Activated T-cell treated with anti-CD3 and anti-CD28 coated beads, Interleukin-2, amount 50 U/mL, for 4 hours (primary cell): ENCODE measurements around the gene PUM2. TPM values are rescaled to one million over a fixed set of nuclear protein-coding genes. Genes with fewer than 3 reads are reported as not detected.
A peak's percentile ranks its signal among the peaks of the same experiment; 100 is the strongest.
"Not testable (repeated sequence)": the region's sequence is repeated elsewhere in the genome, so short reads cannot be mapped to it uniquely, and the experiment has no call there.

Source experiments
- ATAC-seq, 2 donors: fragments of 200-7000 bp; cut with Tn5 transposase; one replicate each; pipeline ENCODE4 v1.10.0; 2021
- DNase-seq: peaks from one replicate; pipeline ENCODE4 v3.0.0-alpha.2; 2020
- H3K27me3 Mint-ChIP-seq: one replicate; pipeline ENCODE4 v1.8.0; 2021; ENCODE audit warnings: low read depth, mixed read lengths
- H3K36me3 Mint-ChIP-seq: one replicate; pipeline ENCODE4 v1.8.0; 2022; ENCODE audit warnings: mixed read lengths; ENCODE audit not compliant: insufficient read depth
- H3K4me1 Mint-ChIP-seq: one replicate; pipeline ENCODE4 v1.8.0; 2021; ENCODE audit warnings: low read depth, mixed read lengths
- H3K4me3 Mint-ChIP-seq: one replicate; pipeline ENCODE4 v1.8.0; 2021; ENCODE audit warnings: mild to moderate bottlenecking, moderate library complexity, mixed read lengths
- H3K9me3 Mint-ChIP-seq: one replicate; pipeline ENCODE4 v1.8.0; 2021; ENCODE audit warnings: mixed read lengths
- total RNA-seq, 3 donors: library from RNA; stranded (reverse); gene quantifications; one replicate each; pipeline ENCODE4 v1.2.1, GENCODE V29; 2021

PUM2 gene
- total RNA-seq, 3 donors from 2014 or later: 88.1 to 92.6 (median 91.3) TPM

DNA sequence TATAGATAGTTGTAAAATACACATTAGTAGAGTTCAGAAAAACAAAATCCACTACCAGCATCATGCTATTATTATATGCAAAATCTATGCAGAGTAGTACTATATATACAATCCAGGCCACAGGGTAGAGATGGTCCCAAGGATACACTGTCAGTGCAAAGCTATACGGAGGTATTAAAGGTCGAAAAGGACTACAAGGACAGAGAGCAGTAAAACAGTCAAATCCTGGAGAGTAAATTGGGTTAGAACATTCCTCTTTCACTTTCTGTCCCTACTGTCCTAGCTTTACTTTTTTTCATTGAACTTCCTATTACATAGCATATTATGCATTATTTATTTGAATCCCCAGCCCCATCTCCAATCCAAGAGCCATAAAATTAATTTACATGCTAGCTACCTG lies 86.0 kb downstream of the PUM2 start:
- Mint-ChIP-seq H3K4me1 (peaks cover 5% of the 10 kb centered on the region), H3K27me3 (no peaks in the 10 kb centered on the region), H3K9me3 (no peaks in the 10 kb centered on the region), H3K4me3 (no peak overlapping the region), H3K36me3 (peaks cover 16% of the 10 kb centered on the region)
- DNase-seq (no peak), ATAC-seq (no peak)

DNA sequence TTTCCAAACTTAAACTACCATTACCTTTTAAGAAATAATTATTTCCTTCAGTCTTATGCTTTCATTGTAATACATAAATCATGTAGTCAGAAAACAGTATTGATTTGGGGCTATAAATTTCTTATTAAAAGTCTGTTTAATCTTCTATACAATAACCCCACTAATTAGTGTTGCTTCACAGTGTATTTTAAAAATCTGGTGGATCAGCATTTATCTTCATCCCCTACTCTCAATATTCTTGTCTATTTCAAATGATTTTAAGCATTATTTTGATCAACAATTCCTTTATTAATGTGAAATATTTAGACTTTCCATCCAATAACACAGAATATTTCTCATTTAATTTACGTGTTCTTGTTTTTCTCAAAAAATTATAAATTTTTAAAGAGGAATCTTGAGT lies 93.2 kb downstream of the PUM2 start:
- DNase-seq (no peak), ATAC-seq (no peak)
- Mint-ChIP-seq H3K9me3 (no peaks in the 10 kb centered on the region), H3K4me3 (no peak overlapping the region), H3K4me1 (no peaks in the 10 kb centered on the region), H3K27me3 (no peaks in the 10 kb centered on the region), H3K36me3 (peaks cover 33% of the 10 kb centered on the region)

DNA sequence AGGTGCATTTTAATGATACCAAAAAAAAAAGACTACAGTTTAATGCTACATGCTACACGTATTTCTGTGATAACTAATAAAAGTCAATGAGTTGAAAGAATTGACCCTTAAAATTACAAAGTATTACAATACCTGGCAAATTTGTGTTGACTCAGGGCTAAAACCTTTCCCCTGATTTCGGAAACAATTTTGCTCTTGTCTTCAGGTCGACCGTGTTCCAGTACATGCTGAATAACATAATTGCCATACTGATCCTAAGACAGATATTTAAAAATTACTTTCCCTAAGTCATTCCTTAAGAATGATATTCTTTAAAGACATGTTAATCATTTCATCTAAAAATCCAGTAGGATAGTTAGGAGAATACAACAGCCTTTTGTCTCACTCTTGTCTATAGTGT lies 95.9 kb downstream of the PUM2 start:
- Mint-ChIP-seq H3K27me3 (no peaks in the 10 kb centered on the region), H3K9me3 (no peaks in the 10 kb centered on the region), H3K4me3 (no peak overlapping the region), H3K4me1 (no peaks in the 10 kb centered on the region), H3K36me3 (peaks cover 45% of the 10 kb centered on the region)
- DNase-seq: no peak
- ATAC-seq: no peak

DNA sequence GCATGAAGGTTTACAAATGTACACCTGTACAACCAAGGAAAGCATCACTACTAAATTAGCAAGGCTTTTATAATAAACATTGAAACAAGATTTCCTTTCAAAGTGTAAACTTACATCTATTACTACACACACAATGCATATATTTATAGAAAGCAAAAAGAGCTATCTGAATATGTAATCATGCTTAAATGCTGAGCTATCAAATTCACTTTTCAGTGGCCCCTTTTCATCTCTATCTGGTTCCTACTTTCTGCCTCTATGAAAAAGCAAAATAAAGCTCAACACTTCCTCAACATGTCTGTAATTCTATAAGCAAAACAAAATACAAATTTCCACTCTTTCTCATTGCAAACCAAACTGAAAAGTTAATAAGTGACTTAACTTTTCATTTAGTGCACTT lies 100.2 kb downstream of the PUM2 start:
- ATAC-seq: no peak
- H3K4me3 Mint-ChIP-seq: no peak overlapping the region
- H3K9me3 Mint-ChIP-seq: no peaks in the 10 kb centered on the region
- no peaks in the 10 kb centered on the region for H3K4me1 Mint-ChIP-seq
- H3K36me3 Mint-ChIP-seq: peaks cover 52% of the 10 kb centered on the region
- H3K27me3 Mint-ChIP-seq: no peaks in the 10 kb centered on the region
- DNase-seq: no peak

DNA sequence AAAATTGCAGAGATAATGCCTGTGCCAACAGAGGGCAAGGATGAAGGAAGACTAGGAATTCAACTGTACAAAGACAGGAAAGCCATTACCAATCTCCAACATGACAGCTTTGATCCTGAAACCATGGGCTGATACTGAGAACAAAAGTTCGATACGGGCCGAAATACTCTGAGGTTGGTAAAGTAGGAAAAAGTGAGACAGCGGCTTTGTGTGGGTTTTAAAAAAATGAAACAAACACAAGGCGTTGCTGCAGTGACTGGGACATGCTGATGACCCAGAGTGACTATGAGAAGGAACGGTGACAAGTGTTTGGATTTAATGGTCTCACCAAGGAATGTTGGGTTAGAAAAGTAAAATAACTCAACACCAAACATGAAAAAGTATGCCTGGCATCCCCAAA lies 101.5 kb downstream of the PUM2 start:
- H3K9me3 Mint-ChIP-seq: no peaks in the 10 kb centered on the region
- no peaks in the 10 kb centered on the region for H3K4me1 Mint-ChIP-seq
- ATAC-seq (no peak), DNase-seq (no peak)
- H3K36me3 Mint-ChIP-seq: peaks cover 47% of the 10 kb centered on the region
- no peak overlapping the region for H3K4me3 Mint-ChIP-seq
- H3K27me3 Mint-ChIP-seq: no peaks in the 10 kb centered on the region

DNA sequence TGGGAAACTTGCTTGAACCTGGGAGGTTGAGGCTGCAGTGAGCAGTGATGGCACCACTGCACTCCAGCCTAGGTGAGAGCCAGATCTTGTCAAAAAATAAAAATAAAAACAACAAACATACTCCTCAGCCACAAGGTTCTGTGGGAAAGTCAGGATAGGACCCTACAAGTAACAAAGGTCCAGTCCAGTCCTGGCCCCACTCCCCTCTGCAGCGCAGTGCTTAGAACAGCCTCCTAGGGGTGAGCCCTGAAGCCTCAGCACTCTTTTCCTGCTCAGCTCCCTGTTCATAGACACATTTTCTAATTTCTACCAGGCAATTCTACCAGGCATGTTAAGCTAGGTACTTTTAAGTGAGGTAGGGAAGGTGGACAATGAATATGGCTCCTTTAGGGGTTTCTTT lies 103.6 kb downstream of the PUM2 start:
- peaks cover 37% of the 10 kb centered on the region for H3K36me3 Mint-ChIP-seq
- peaks cover under 1% of the 10 kb centered on the region for H3K4me1 Mint-ChIP-seq
- H3K9me3 Mint-ChIP-seq: no peaks in the 10 kb centered on the region
- H3K27me3 Mint-ChIP-seq: no peaks in the 10 kb centered on the region
- DNase-seq (no peak), ATAC-seq (no peak)
- H3K4me3 Mint-ChIP-seq: no peak overlapping the region

DNA sequence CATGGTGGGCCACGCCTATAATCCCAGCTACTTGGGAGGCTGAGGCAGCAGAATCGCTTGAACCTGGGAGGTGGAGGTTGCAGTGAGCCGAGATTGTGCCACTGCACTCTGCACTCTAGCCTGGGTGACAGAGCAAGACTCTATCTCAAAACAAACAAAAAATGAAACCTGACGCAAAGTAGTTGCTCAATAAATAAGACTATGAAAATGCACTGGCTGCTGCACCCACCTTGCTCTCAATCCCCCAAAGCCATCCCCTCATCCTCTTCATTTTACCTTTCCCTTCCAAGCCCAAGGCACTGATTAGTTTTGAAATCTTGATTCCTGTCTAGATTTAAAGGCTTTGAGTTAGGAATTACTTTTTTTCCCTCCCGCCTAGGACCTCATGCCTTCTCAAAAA lies 107.0 kb downstream of the PUM2 start:
- H3K27me3 Mint-ChIP-seq, H3K9me3 Mint-ChIP-seq, H3K4me1 Mint-ChIP-seq, ATAC-seq, DNase-seq, H3K4me3 Mint-ChIP-seq: not testable (repeated sequence)
- peaks cover 12% of the 10 kb centered on the region for H3K36me3 Mint-ChIP-seq

DNA sequence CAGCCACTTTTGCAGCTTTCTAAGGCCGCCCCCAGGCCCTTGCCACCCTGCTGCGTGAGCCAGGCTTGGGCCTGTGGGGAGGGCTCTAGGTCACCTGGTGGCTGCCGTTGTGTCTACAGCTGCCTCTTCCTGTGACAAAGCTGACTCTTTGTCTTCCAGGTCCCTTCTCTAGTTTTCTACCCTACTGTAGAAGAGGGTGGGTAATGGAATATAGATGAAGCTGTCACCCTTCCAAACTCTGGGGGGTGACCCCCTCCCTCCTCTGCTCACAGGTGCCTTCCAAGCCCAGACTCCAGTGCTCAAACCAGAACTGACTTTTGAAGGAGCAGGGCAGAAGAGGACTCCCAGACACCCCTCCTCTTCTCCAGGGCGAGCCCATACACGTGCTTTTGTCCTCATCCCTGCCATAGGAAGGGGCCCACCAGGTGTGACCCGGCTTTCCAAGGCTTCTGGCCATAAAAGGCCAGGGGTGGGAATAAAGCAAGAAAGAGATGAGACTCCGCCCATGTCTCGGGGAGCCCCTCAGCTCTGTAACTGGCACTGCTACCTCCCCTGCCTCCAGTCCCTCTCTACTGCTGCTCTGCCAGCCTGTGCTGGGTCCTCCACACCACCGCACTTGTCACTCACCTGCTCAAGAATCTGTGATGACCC lies 107.8 kb downstream of the PUM2 start:
- no peak for DNase-seq

DNA sequence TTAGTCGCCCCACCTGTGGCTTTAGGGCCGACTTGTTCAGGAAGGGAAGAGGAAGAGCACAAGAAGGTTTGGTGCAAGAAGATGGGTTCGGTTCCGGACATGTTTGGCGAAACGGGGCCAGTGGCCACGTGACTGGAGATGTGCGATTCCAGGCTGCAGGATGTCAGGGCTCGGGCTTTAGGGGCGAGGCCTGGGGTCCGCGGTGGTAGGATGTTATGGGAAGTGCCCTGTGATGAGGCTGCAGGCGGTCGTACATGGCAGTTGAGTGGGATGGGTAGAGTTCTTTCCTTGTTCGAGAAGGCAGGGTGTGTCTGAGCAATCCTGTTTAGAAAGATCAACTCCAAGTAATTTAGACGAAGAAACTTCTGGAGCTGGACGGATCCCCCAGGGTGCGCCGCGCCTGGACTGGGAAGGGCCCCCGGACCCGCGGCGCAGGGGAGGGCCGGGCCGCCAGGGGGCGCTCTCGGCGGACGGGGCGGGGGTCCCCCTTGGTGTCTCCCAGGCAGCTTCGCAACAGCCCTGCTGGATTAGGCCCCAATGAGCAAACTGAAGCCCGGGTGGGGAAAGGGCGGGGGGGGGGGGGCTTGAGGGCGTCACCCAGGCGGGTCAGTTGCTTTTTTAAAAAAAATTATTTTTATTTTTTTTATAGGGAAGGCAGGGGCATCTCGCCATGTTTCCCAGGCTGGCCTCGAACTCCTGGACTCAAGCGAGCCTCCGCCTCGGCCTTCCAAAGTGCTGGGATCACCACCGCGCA lies 108.5 kb downstream of the PUM2 start:
- Mint-ChIP-seq H3K36me3 (peaks cover 2% of the 10 kb centered on the region), H3K9me3 (no peaks in the 10 kb centered on the region), H3K4me3 (no peak overlapping the region), H3K27me3 (peaks cover 20% of the 10 kb centered on the region), H3K4me1 (peaks cover 5% of the 10 kb centered on the region)
- no peak for DNase-seq
- ATAC-seq: peak; percentile 37 to 61

More for the DNA sequence above, 107.8 kb downstream of the PUM2 start:
- peaks cover 5% of the 10 kb centered on the region for H3K4me1 Mint-ChIP-seq
- H3K36me3 Mint-ChIP-seq: peaks cover 8% of the 10 kb centered on the region
- no peaks in the 10 kb centered on the region for H3K9me3 Mint-ChIP-seq
- H3K27me3 Mint-ChIP-seq: peaks cover 15% of the 10 kb centered on the region
- no peak overlapping the region for H3K4me3 Mint-ChIP-seq
- ATAC-seq: peak; percentile 35 to 37

DNA sequence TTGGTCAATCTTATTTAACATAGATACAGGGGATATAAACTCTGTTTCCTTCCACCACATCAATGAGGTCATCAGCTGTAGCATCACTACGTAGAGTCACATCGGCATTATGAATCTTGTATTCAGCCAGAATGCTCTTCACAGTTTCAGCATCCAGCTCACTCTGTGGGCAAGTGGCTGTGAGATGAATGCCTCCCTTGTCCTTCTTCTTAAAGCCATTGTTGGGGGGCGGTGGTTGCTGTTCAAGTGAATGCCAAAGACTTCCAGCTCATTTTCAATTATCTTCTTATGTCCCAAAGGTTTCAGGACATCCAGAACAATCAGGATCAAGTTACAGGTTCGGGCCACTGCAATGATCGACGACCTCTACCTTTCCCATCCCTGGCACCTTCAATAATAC lies 110.4 kb downstream of the PUM2 start:
- ATAC-seq, H3K4me3 Mint-ChIP-seq, H3K4me1 Mint-ChIP-seq, DNase-seq, H3K9me3 Mint-ChIP-seq, H3K36me3 Mint-ChIP-seq: not testable (repeated sequence)
- peaks cover 31% of the 10 kb centered on the region for H3K27me3 Mint-ChIP-seq

DNA sequence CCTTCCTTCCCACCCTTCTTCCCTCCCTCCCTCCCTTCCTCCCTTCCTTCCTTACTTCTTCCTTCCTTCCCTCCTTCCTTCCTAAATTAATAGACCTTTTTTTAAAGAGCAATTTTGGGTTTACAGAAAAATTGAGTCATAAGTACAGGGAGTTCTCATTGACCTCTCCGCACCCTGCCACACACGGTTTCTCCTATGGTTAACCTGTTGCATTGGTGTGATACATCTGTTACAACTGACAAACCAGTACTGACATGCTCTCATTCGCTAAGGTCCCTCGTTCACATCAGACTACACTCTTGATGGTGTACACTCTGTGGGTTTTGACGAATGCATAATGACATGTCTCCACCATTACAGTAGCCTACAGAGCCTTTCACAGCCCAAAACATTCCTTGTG lies 114.1 kb downstream of the PUM2 start:
- peaks cover 1% of the 10 kb centered on the region for H3K4me1 Mint-ChIP-seq
- ATAC-seq: no peak
- H3K27me3 Mint-ChIP-seq: peaks cover 37% of the 10 kb centered on the region
- no peaks in the 10 kb centered on the region for H3K36me3 Mint-ChIP-seq
- DNase-seq: no peak
- H3K4me3 Mint-ChIP-seq: no peak overlapping the region
- no peaks in the 10 kb centered on the region for H3K9me3 Mint-ChIP-seq

DNA sequence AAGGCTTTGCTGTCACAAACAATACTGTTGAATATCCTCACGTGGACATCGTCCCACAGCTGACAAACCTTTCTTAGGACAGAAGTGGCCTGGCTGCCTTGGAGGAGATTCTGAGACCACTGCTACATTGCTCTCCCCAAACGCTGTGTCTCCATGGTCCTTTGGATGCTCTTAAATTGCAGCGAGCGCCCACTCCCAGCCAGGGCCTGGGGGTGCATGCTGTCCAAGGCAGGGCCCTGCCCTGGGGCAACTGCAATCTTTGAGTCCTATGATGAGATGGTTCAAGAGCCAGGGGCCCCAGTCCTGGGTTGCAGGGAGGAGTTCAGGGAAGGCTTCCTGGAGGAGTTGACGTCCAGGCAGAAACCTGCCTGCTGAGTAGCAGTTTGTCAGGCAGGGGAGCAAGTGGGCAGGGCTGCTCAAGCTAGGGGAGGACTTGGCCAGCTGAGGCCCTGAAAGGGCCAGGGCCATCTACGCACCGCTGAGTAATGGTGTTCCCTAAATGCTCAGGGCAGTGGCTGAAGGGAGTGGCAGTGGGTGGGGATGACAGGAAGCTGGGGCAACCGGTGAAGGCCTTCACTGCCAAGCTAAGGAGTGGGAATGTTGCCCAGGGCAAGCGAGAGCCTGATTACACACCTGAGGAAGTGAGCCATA lies 114.9 kb downstream of the PUM2 start:
- ATAC-seq: no peak
- Mint-ChIP-seq H3K27me3 (peaks cover 39% of the 10 kb centered on the region), H3K4me1 (no peaks in the 10 kb centered on the region)

DNA sequence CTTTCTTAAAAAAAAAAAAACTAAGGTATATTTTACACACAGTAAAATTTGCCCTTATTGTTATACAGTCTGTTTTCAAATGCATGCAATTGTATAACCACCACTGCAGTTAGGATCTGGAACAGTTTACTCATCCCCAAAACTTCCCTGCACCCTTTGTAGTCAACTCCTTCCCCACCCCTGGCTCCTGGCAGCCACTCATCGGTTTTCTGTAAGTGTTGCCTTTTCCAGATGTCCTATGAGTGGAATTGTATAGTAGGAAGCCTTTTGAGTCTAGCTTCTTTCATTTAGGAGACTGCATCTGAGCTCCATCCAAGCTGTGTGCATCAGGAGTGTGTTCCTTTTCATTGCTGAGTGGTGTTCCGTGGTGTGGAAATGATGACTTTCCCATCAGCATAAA lies 116.0 kb downstream of the PUM2 start:
- peaks cover 41% of the 10 kb centered on the region for H3K27me3 Mint-ChIP-seq
- ATAC-seq, H3K9me3 Mint-ChIP-seq, H3K4me3 Mint-ChIP-seq, H3K4me1 Mint-ChIP-seq, H3K36me3 Mint-ChIP-seq, DNase-seq: not testable (repeated sequence)

More for the DNA sequence above, 114.9 kb downstream of the PUM2 start:
- DNase-seq: no peak
- Mint-ChIP-seq H3K9me3 (no peaks in the 10 kb centered on the region), H3K36me3 (no peaks in the 10 kb centered on the region), H3K4me3 (no peak overlapping the region)

DNA sequence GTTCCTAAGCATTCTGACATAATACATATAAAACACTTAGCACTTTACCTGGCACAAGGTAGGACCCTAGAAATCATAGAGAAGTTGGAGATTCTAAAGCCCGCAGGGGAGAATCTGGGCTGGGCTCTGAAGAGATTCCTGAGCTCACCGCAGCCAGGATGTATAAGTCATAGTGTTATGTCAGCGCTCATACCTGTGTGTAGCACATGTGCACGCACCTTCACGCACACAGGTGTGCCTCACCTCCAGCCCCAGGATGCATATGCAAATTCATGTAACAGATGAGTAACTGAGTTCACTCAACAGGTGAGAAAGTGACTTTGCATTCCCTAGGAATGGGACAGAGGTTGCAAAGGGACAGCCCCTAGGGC lies 117.8 kb downstream of the PUM2 start:
- no peaks in the 10 kb centered on the region for H3K36me3 Mint-ChIP-seq
- ATAC-seq: no peak

DNA sequence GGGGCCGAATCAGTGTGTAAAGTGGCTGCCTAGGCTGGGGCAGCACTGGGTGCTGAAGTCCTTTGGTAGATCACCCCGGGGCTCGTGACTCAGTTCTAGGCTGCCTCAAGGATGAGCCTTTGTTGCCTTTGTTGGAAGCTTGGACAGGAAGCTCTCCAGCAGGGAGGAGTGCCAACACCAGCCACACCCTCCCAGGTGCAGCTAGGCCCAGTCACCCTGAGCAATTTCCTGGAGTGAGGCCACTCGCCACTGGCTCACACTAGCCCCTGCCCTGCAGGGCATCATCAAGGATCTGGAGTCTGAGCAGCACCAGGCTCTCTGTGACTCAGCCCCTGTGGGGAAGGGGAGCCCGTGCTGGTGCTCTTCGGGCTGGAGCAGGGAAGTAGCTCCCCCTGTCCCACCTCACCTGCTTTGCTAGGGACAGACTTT lies 119.0 kb downstream of the PUM2 start:
- Mint-ChIP-seq H3K36me3 (no peaks in the 10 kb centered on the region), H3K9me3 (no peaks in the 10 kb centered on the region), H3K4me1 (no peaks in the 10 kb centered on the region), H3K4me3 (no peak overlapping the region), H3K27me3 (peaks cover 38% of the 10 kb centered on the region)
- DNase-seq (no peak), ATAC-seq (no peak)

More for the DNA sequence above, 117.8 kb downstream of the PUM2 start:
- H3K9me3 Mint-ChIP-seq: no peaks in the 10 kb centered on the region
- peaks cover 40% of the 10 kb centered on the region for H3K27me3 Mint-ChIP-seq
- H3K4me3 Mint-ChIP-seq: no peak overlapping the region
- no peak for DNase-seq
- H3K4me1 Mint-ChIP-seq: no peaks in the 10 kb centered on the region
